T-helper 2 cell treated with Interferon-gamma antibody and Interleukin-4, amounts not matched to agents 5 μg/mL and 100 μg/mL, for 36 hours (primary cell): ENCODE data around the gene SLBP.
"Not testable (repeated sequence)": the region's sequence is repeated elsewhere in the genome, so short reads cannot be mapped to it uniquely, and the experiment has no call there.

Source experiments
- DNase-seq: peaks from one replicate; pipeline ENCODE4 v3.0.0; 2021; ENCODE audit warnings: low spot score
- H3K27ac Mint-ChIP-seq: one replicate; pipeline ENCODE4 v1.8.0; 2021; ENCODE audit warnings: mild to moderate bottlenecking, mixed read lengths
- H3K27me3 Mint-ChIP-seq: one replicate; pipeline ENCODE4 v1.8.0; 2021; ENCODE audit warnings: low read depth, mixed read lengths
- H3K36me3 Mint-ChIP-seq: one replicate; pipeline ENCODE4 v1.8.0; 2021; ENCODE audit warnings: low read depth, mixed read lengths
- H3K4me1 Mint-ChIP-seq: one replicate; pipeline ENCODE4 v1.8.0; 2021; ENCODE audit warnings: low read depth, mixed read lengths
- H3K4me3 Mint-ChIP-seq: one replicate; pipeline ENCODE4 v1.8.0; 2022; ENCODE audit warnings: mild to moderate bottlenecking, moderate library complexity, mixed read lengths
- H3K9me3 Mint-ChIP-seq: one replicate; pipeline ENCODE4 v1.8.0; 2021; ENCODE audit warnings: mixed read lengths

Gene SLBP

DNA sequence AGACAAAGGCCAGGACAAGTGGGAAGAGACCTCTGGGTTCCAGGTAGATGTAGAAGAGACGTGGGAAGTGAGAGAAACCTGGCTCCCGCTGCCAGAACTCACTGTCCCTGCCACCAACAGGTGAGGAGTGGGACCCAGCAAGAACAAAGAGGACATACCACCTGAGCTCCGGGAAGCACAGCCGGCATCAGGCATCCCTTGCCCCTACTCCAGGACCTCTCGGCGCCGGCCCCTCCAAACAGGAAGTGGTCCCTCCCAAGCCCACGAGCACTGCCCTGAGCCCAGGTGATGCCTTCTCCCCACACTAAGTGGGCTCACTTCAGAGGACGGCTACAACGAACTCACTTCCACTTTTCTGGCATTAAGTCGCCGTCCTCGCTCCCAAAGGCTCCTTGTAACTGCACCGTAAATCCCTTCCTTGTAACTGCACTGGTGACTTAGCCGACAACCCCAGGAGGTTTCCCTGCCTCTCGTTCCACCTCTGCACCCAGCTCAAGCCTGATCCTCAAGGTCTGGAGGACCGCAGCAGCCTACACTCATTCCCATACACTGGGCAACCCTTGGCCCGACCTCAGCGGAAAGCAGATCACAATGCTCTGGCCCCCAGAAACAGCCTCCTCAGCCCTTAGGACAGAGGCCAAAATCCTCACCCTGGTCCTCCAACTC lies 36.9 kb downstream of the SLBP start:
- no peaks in the 10 kb centered on the region for H3K9me3 Mint-ChIP-seq
- no peaks in the 10 kb centered on the region for H3K4me1 Mint-ChIP-seq
- H3K27ac Mint-ChIP-seq, result no peak overlapping the region
- DNase-seq, result no peak
- H3K27me3 Mint-ChIP-seq, result no peaks in the 10 kb centered on the region
- no peaks in the 10 kb centered on the region for H3K36me3 Mint-ChIP-seq
- H3K4me3 Mint-ChIP-seq, result no peak overlapping the region

DNA sequence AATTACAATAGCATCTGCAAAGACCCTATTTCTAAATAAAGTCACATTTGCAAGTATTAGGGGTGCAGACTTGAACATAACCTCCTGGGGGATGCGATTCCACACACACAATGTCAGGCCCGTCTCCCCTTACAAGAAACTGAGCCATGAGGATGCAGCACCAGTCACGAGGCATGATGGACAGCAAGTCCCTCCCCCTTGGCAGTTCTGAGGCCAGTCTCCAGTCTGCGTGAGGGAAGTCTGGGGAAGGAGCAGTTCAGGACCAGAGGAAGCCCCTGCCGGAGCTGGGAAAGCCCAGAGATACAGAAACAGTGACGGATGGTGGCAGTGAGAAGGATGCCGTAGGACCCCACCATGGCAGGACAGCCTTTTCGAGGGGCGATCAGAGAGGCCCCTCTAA lies 37.4 kb downstream of the SLBP start:
- Mint-ChIP-seq H3K4me3 (no peak overlapping the region), H3K27me3 (no peaks in the 10 kb centered on the region), H3K36me3 (no peaks in the 10 kb centered on the region), H3K27ac (no peak overlapping the region), H3K4me1 (no peaks in the 10 kb centered on the region), H3K9me3 (no peaks in the 10 kb centered on the region)
- no peak for DNase-seq

DNA sequence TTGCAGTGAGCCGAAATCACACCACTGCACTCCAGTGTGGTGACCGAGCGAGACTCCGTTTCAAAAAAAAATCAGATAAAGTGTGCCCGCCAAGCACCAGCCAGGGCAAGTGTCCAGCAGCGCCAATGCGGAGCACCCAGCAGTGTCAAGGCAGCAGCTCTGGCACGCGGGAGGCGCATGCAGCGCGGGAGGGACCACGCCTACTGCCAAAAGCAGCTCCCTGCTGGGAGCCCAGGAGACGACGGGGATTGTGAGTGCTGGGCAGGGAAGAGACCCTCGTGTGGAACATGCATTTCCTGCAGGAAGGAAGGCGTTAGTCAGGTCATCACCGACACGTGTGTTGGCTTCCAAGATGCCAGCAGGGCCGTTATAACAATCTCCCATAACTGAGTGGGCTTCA lies 38.4 kb downstream of the SLBP start:
- no peaks in the 10 kb centered on the region for H3K4me1 Mint-ChIP-seq
- no peaks in the 10 kb centered on the region for H3K36me3 Mint-ChIP-seq
- no peak overlapping the region for H3K27ac Mint-ChIP-seq
- H3K4me3 Mint-ChIP-seq, result no peak overlapping the region
- DNase-seq, result no peak
- H3K27me3 Mint-ChIP-seq, result no peaks in the 10 kb centered on the region
- no peaks in the 10 kb centered on the region for H3K9me3 Mint-ChIP-seq

DNA sequence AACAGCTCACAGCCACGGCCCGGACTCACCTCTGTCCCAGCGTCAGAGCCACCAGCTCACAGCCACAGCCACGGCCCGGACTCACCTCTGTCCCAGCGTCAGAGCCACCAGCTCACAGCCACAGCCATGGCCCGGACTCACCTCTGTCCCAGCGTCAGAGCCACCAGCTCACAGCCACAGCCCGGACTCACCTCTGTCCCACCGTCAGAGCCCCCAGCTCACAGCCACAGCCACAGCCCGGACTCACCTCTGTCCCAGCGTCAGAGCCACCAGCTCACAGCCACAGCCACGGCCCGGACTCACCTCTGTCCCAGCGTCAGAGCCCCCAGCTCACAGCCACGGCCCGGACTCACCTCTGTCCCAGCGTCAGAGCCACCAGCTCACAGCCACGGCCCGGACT lies 41.1 kb downstream of the SLBP start:
- H3K36me3 Mint-ChIP-seq, H3K4me1 Mint-ChIP-seq, H3K9me3 Mint-ChIP-seq, H3K4me3 Mint-ChIP-seq, H3K27me3 Mint-ChIP-seq, DNase-seq, H3K27ac Mint-ChIP-seq: not testable (repeated sequence)

DNA sequence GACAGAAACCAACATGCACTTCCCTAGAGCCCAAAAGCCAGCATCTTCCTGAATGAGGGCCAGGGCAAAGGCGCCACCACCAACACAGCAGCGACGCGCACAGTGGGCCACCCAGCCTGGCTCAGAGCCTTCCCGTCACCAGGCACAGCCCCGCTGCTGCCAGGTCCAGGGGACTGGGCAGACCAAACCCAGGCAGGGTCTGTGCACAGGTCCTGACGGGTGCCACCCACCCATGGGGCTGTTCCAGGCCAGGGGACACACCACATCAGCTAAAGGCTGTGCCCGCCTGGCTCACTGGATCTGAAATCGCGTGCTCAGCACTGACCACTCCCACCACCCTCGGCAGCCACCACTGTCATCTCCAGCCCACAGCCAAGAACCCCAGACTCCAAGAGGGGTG lies 41.8 kb downstream of the SLBP start:
- no peaks in the 10 kb centered on the region for H3K4me1 Mint-ChIP-seq
- no peaks in the 10 kb centered on the region for H3K27me3 Mint-ChIP-seq
- H3K27ac Mint-ChIP-seq, result no peak overlapping the region
- no peaks in the 10 kb centered on the region for H3K36me3 Mint-ChIP-seq
- no peak overlapping the region for H3K4me3 Mint-ChIP-seq
- no peak for DNase-seq
- H3K9me3 Mint-ChIP-seq, result no peaks in the 10 kb centered on the region

DNA sequence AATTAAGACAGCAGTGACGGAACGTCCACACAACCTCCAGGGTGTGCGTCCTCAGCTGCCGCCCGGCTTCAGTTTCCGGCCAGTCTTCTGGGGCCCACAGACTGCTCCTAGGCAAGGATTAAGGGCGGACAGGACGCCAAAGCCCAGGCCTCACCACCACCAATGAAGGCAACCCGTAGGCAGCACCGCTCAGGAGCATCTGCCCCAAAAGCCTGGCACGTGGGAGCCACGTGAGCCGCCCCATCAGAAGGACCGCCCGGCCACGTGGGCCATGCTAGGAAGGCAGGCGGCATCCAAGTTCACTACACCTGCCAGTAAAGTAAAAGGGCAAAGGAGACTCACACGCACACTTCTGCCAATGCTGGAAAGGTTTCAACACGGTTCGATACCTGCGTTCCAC lies 42.3 kb downstream of the SLBP start:
- no peaks in the 10 kb centered on the region for H3K9me3 Mint-ChIP-seq
- H3K36me3 Mint-ChIP-seq, result no peaks in the 10 kb centered on the region
- DNase-seq, result no peak
- no peaks in the 10 kb centered on the region for H3K4me1 Mint-ChIP-seq
- no peaks in the 10 kb centered on the region for H3K27me3 Mint-ChIP-seq
- H3K27ac Mint-ChIP-seq, result no peak overlapping the region
- H3K4me3 Mint-ChIP-seq, result no peak overlapping the region

DNA sequence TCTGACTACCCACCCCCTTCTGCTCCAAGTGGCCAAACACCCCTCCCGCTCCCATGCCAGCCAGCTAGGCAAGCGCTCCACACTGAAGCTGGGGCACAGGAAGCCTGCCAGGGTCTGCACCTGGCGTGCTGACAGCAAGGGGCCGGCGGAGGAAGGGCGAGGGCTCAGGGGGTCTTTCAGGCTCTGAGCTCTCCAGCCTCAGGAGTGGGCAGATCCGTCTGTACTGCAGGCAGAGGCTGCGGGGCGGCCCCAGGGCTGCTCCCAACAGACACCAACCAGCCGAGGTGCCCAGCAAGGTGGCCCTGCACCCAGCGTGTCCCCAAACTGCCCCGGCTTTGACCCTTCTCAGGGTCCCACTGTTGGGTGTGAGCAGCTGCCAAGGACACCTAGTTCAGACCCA lies 42.8 kb downstream of the SLBP start:
- Mint-ChIP-seq H3K4me3 (no peak overlapping the region), H3K9me3 (no peaks in the 10 kb centered on the region), H3K27me3 (no peaks in the 10 kb centered on the region), H3K36me3 (no peaks in the 10 kb centered on the region), H3K4me1 (no peaks in the 10 kb centered on the region), H3K27ac (no peak overlapping the region)
- no peak for DNase-seq

DNA sequence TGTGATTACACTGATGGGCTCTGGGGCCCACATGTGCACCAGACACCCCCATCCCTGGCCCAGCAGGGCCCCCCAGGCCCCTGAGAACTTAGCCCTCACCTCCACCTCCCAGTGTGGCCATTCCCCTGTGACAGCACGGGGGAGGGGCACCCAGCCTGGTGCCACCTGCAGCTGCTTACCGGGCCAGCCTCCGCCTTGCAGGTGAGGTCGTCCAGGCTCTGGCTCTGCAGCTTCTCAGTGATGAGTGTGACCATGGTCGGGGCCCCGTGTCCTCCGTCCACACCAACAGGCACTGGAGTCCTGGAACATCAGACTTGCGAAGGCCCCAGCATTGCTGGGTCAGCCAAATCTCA lies 43.7 kb downstream of the SLBP start:
- Mint-ChIP-seq H3K4me1 (no peaks in the 10 kb centered on the region), H3K9me3 (no peaks in the 10 kb centered on the region), H3K27ac (no peak overlapping the region)

DNA sequence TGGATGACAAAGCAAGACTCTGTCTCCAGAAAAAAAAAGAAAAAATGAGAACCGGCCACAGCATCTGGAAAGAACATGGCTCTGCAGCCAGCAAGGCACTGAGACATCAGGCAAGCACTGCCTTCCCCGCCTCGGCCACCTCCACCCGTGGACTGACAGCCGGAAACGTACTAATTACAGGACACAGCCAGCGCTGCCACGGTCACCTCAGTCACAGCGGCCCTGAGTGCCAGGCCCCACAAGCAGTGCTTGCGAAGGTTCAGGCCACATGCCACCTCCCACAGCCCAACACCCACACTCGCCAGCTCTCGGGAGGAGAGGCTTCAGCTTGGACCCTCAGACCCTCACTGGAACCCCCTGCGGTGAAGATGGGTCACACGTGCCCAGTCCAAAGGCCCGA lies 44.8 kb downstream of the SLBP start:
- H3K27me3 Mint-ChIP-seq, result no peaks in the 10 kb centered on the region
- no peaks in the 10 kb centered on the region for H3K36me3 Mint-ChIP-seq

More for the DNA sequence above, 43.7 kb downstream of the SLBP start:
- Mint-ChIP-seq H3K4me3 (no peak overlapping the region), H3K27me3 (no peaks in the 10 kb centered on the region), H3K36me3 (no peaks in the 10 kb centered on the region)
- DNase-seq, result no peak

DNA sequence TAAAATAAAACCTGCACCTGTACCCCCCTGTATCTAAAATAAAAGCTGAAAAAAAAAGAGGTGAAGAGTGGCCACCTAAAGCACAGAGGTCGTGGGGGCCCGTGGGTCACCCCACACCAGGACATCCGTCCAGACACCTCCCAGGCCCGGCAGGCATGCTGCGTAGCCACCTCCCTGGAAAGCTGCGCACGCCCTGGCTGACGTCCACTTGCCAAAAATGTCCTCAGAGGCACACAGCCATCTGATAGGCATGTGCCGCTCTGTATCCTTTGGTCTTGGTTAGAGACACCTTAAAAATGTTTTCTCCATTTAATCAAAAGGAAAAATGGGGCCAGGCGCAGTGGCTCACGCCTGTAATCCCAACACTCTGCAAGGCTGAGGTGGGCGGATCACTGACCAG lies 45.7 kb downstream of the SLBP start:
- H3K4me3 Mint-ChIP-seq, result no peak overlapping the region
- H3K27ac Mint-ChIP-seq, result no peak overlapping the region
- H3K36me3 Mint-ChIP-seq, result no peaks in the 10 kb centered on the region
- H3K27me3 Mint-ChIP-seq, result no peaks in the 10 kb centered on the region
- no peaks in the 10 kb centered on the region for H3K9me3 Mint-ChIP-seq
- H3K4me1 Mint-ChIP-seq, result no peaks in the 10 kb centered on the region
- no peak for DNase-seq

More for the DNA sequence above, 44.8 kb downstream of the SLBP start:
- DNase-seq, result no peak
- Mint-ChIP-seq H3K4me3 (no peak overlapping the region), H3K9me3 (no peaks in the 10 kb centered on the region), H3K4me1 (no peaks in the 10 kb centered on the region), H3K27ac (no peak overlapping the region)

DNA sequence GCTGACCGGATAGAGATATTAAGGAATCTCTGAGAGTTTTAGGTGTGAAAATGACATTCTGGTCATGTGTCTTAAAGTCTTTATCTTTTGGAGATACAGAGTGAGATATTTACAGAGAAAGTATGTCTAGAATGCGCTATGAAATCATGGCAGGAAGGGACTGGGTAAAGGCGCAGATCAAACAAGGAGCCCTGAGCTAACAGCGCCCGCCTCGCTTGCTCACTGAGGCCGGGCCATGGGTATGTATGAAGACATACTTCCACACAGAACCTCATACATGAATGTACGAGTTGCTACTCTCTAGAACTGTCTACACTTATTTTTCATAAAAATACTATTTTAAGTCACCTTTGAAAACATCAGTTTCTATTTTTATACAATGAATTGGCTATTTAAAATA lies 48.0 kb downstream of the SLBP start:
- Mint-ChIP-seq H3K36me3 (no peaks in the 10 kb centered on the region), H3K27ac (no peak overlapping the region), H3K4me3 (no peak overlapping the region), H3K9me3 (no peaks in the 10 kb centered on the region), H3K27me3 (no peaks in the 10 kb centered on the region), H3K4me1 (no peaks in the 10 kb centered on the region)
- DNase-seq, result no peak

DNA sequence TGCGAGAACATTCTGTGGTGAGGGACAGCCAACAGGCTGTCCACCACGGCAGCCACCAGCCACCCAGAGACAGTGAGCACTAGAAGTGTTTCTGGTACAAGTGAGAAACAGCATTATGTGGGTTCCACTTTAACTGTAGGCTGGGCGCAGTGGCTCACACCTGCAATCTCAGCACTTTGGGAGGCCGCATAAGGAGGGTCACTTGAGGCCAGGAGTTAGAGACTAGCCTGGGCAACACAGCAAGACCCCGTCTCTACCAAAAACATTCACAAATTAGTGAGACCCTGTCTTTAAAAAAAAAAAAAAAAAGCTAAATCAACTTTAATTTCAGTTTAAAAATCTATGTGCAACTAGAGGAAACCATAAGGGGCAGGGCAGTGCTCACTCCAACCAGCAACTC lies 48.6 kb downstream of the SLBP start:
- Mint-ChIP-seq H3K4me1 (no peaks in the 10 kb centered on the region), H3K4me3 (no peak overlapping the region)

DNA sequence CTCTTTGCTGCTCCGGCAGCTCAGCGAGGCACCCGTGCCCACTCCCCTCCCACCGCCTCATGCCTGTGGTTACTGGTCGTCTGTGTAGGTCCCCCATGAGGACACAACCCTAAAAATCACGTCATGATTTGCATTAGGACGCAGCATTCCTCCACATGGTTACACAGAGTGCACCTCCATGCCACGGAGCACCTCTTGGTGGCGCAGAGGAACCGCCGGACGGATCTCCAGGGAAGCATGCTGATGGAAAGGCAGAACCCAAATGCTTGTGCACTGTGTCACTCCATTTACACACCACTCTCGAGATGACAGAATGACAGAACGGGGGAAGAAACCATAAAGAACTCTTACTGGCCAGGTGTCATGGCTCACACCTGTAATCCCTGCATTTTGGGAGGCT lies 50.4 kb downstream of the SLBP start:
- H3K4me3 Mint-ChIP-seq, result no peak overlapping the region
- no peak for DNase-seq
- no peaks in the 10 kb centered on the region for H3K4me1 Mint-ChIP-seq
- H3K27me3 Mint-ChIP-seq, result no peaks in the 10 kb centered on the region
- H3K27ac Mint-ChIP-seq, result no peak overlapping the region
- H3K9me3 Mint-ChIP-seq, result no peaks in the 10 kb centered on the region
- H3K36me3 Mint-ChIP-seq, result no peaks in the 10 kb centered on the region

More for the DNA sequence above, 48.6 kb downstream of the SLBP start:
- Mint-ChIP-seq H3K27me3 (no peaks in the 10 kb centered on the region), H3K36me3 (no peaks in the 10 kb centered on the region), H3K27ac (no peak overlapping the region), H3K9me3 (no peaks in the 10 kb centered on the region)
- DNase-seq, result no peak

DNA sequence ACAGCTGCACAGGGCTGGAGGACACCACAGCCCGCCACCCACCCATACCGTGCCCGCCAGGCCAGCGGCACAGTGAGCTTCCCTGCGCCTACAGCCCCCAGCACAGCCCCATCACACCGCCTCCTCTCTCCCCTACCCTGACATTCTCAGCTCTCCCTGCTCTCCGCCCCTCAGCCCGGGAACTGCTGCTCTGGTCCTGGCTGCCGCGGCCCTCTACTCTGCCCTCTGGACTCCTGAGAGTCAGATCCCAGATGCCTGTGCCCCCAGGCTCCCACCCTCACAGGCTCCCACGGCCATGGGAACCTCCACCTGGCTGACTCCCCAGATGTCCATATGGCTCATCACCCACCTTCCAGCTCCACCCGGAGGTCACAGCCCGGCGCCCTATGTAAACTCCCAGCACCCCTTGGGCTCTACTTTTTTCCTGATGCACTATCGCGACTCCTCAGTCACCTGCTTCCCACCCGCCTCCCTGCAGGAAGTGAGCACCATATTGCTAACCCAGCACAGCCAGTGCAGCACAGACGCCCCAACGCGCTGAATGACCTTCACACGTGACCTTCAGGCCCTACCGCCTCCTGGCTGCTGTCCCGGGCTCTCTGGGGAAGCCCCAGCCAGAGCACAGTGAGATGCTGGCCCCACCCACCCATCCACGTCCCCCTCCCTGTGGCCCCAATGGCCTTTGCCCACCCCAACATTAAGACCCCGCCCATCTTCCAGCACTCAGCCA lies 51.0 kb downstream of the SLBP start:
- Mint-ChIP-seq H3K36me3 (no peaks in the 10 kb centered on the region), H3K9me3 (no peaks in the 10 kb centered on the region), H3K27ac (no peak overlapping the region), H3K27me3 (no peaks in the 10 kb centered on the region), H3K4me3 (no peak overlapping the region), H3K4me1 (no peaks in the 10 kb centered on the region)
- DNase-seq, result no peak
